ENCODE results near the gene HAUS8. TPM values are rescaled to one million over a fixed set of nuclear protein-coding genes. Genes with fewer than 3 reads are reported as not detected.
"Not testable (repeated sequence)": the region's sequence is repeated elsewhere in the genome, so short reads cannot be mapped to it uniquely, and the experiment has no call there.

HAUS8 gene
- total RNA-seq, 2 donors from 2014 or later, result 1.6 to 2.3 TPM

DNA sequence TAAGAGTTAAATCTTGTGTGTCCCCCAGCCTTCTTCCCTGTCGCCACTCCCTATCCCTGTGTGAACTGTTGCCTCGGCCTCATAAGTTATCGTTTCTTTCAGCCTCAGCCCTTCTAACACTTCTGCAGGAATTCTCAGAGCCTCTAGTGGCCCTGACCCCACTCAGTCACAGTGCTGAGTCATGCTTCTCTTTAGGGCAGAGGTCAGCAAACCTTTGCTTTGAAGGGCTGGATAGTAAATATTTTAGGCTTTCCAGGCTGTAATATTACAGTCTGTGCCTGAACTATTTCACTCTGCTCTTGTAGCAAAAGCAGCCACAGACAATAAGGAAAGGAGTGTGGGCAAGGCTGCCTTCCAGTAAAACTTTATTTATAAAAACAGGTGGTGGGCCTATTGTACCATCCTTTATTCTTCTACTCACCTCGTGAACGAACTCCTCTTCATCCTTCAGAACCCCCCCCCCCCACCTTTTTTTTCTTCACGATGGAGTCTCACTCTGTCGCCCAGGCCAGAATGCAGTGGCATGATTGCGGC lies 22.4 kb upstream of the HAUS8 start:
- 82 to 88% methylated on average over 8 of the region's 8 CpGs for WGBS, 2 donors
- peaks cover 0 to 7% of the 10 kb centered on the region in 2 donors for H3K36me3 ChIP-seq (replicated peaks in 1 of 2; ENCODE audit: insufficient read depth in 1 of 2, low read depth in 2 of 2)
- peak in 1 of 4 donors; percentile 31 for DNase-seq
- TF ChIP-seq, protein P1, sequence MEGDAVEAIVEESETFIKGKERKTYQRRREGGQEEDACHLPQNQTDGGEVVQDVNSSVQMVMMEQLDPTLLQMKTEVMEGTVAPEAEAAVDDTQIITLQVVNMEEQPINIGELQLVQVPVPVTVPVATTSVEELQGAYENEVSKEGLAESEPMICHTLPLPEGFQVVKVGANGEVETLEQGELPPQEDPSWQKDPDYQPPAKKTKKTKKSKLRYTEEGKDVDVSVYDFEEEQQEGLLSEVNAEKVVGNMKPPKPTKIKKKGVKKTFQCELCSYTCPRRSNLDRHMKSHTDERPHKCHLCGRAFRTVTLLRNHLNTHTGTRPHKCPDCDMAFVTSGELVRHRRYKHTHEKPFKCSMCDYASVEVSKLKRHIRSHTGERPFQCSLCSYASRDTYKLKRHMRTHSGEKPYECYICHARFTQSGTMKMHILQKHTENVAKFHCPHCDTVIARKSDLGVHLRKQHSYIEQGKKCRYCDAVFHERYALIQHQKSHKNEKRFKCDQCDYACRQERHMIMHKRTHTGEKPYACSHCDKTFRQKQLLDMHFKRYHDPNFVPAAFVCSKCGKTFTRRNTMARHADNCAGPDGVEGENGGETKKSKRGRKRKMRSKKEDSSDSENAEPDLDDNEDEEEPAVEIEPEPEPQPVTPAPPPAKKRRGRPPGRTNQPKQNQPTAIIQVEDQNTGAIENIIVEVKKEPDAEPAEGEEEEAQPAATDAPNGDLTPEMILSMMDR (IDR thresholded peaks at IDR 0.05), result no peak
- no peak for TF ChIP-seq POLR2A (IDR thresholded peaks at IDR 0.05)
- peaks cover 3% of the 10 kb centered on the region for H3K4me1 ChIP-seq
- no peak overlapping the region for H3K4me3 ChIP-seq
- no peaks in the 10 kb centered on the region for H3K9me3 ChIP-seq
- peak; percentile 33 for ATAC-seq
- H3K27me3 ChIP-seq, result no peaks in the 10 kb centered on the region
- intact Hi-C loops (cut with DNase I), result no loop called here
- H3K27ac ChIP-seq, result no peak overlapping the region

DNA sequence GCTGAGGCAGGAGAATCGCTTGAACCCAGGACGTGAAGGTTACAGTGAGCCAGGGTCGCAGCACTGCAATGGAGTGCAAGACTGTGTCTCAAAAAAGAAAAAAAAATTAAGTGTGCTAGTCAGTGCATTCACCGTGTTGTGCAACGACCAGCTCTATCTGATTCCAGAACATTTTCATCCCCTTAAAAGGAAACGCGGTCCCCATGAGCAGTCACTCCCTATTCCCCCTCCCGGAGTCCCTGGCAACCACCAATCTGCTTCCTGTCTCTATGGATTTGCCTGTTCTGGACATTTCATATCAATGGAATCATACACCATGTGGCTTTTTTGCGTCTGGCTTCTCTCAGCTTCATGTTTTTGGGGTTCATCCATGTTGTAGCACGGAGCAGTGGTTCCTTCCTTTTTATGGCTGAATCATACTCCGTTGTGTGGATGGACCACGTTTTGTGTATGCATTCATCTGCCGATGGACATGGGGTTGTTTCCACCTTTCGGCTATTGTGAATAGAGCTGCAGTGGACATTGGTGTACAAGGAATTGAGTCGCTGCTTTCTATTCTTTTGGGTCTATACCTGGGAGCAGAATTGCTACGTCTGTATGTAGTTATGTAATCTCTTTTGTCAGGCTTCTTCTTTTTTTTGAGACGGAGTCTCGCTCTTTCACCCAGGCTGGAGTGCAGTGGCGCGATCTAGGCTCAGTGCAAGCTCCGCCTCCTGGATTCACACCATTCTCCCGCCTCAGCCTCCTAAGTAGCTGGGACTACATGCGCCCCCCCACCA lies 20.1 kb upstream of the HAUS8 start:
- no peaks in the 10 kb centered on the region for H3K27me3 ChIP-seq
- TF ChIP-seq, protein P1 (IDR thresholded peaks at IDR 0.05), result no peak
- no peak for TF ChIP-seq POLR2A (IDR thresholded peaks at IDR 0.05)
- no peak overlapping the region for H3K4me3 ChIP-seq
- ATAC-seq, result peak; percentile 60
- H3K36me3 ChIP-seq (replicated peaks in 1 of 2; ENCODE audit: insufficient read depth in 1 of 2, low read depth in 2 of 2), result no peaks in the 10 kb centered on the region
- peaks cover 3% of the 10 kb centered on the region for H3K4me1 ChIP-seq
- WGBS, 2 donors, result 86 to 91% methylated on average over 23 of the region's 23 CpGs
- H3K27ac ChIP-seq, result peak overlapping the region in 2 of 4 donors; percentile 7 to 33
- no peaks in the 10 kb centered on the region for H3K9me3 ChIP-seq
- peak in 3 of 4 donors; percentile 33 to 58 (median 41) for DNase-seq
- intact Hi-C loops (cut with DNase I), result no loop called here

DNA sequence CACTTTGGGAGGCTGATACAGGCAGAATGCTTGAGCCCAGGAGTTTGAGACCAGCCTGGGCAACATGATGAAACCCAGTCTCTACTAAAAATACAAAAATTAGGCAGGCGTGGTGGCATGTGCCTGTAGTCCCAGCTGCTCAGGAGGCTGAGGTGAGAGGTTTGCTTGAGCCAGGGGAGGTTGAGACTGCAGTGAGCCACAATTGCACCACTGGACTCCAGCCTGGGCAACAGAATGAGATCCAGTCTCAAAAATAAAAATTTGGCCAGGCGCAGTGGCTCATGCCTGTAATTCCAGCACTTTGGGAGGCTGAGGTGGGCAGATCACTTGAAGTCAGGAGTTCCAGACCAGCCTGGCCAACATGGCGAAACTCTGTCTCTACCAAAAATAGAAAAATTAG lies 19.4 kb upstream of the HAUS8 start:
- WGBS, 2 donors, result 78 to 98% methylated on average over 1 to 3 of the region's 3 CpGs

DNA sequence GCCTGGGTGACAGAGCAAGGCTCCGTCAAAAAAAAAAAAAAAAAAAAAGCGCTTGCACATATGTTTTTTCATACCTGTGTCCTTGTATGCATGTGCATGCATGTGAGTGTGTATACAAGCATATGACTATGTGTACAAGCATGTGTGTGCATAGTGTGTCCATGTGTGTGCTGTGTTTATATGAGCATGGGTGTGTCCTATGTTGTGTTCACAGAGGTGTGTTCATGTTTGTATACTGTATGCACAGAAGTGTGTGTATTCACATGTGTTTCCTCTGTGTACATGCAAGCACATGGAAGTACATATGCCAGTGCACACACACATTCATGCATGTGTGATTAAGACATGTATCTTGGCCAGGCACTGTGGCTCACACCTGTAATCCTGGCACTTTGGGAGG lies 17.4 kb upstream of the HAUS8 start:
- DNase-seq (no peak), ATAC-seq (no peak)
- Histone ChIP-seq H3K4me3 (no peak overlapping the region), H3K27me3 (no peaks in the 10 kb centered on the region), H3K4me1 (peaks cover 3% of the 10 kb centered on the region), H3K9me3 (no peaks in the 10 kb centered on the region), H3K27ac (no peak overlapping the region), H3K36me3 (replicated peaks in 1 of 2; ENCODE audit: insufficient read depth in 1 of 2, low read depth in 2 of 2) (no peaks in the 10 kb centered on the region)
- intact Hi-C loops (cut with DNase I), result no loop called here
- WGBS, 2 donors, result 78 to 93% methylated on average over 2 of the region's 2 CpGs
- TF ChIP-seq, protein P1 (IDR thresholded peaks at IDR 0.05), result no peak
- no peak for TF ChIP-seq POLR2A (IDR thresholded peaks at IDR 0.05)

More for the DNA sequence above, 19.4 kb upstream of the HAUS8 start:
- H3K4me3 ChIP-seq; ATAC-seq; DNase-seq; intact Hi-C loops (cut with DNase I); H3K36me3 ChIP-seq (replicated peaks in 1 of 2; ENCODE audit: insufficient read depth in 1 of 2, low read depth in 2 of 2); H3K4me1 ChIP-seq; H3K27me3 ChIP-seq; H3K9me3 ChIP-seq: not testable (repeated sequence)
- H3K27ac ChIP-seq, result peak overlapping the region in 2 of 4 donors; percentile 7 to 33

- no peaks in the 10 kb centered on the region for H3K27me3 ChIP-seq
- no peak overlapping the region for H3K4me3 ChIP-seq
- peak in 2 of 4 donors; percentile 15 to 66 for DNase-seq
- H3K9me3 ChIP-seq, result no peaks in the 10 kb centered on the region
- intact Hi-C loops (cut with DNase I), result no loop called here
- WGBS, 2 donors, result 71 to 81% methylated on average over 1 to 14 of the region's 15 CpGs
- no peaks in the 10 kb centered on the region for H3K36me3 ChIP-seq (replicated peaks in 1 of 2; ENCODE audit: insufficient read depth in 1 of 2, low read depth in 2 of 2)
- no peaks in the 10 kb centered on the region for H3K4me1 ChIP-seq
- no peak for ATAC-seq
- TF ChIP-seq POLR2A (IDR thresholded peaks at IDR 0.05), result no peak
- TF ChIP-seq, protein P1 (IDR thresholded peaks at IDR 0.05), result no peak
- peak overlapping the region in 1 of 4 donors; percentile 58 for H3K27ac ChIP-seq
Observed at GRCh38 chr19:17091758-17092333, 16.6 kb upstream of the HAUS8 start.

Data from body of pancreas (tissue), 4 donors.